NCI-H510A treated with DMSO at 0.1 percent for 48 hours (cell line): Measurements from ENCODE around the gene C13orf46.
A peak's percentile ranks its signal among the peaks of the same experiment; 100 is the strongest.

Source experiments
- DNase-seq: peaks from one replicate; lab custom pipeline; 2025; lab: John Stamatoyannopoulos, UW

C13orf46 gene

GRCh38 chr13:113954046-113954835, 19.6 kb downstream of the C13orf46 start:
- DNase-seq, result no peak

GRCh38 chr13:113953561-113953960, 20.3 kb downstream of the C13orf46 start:
- no peak for DNase-seq

DNA sequence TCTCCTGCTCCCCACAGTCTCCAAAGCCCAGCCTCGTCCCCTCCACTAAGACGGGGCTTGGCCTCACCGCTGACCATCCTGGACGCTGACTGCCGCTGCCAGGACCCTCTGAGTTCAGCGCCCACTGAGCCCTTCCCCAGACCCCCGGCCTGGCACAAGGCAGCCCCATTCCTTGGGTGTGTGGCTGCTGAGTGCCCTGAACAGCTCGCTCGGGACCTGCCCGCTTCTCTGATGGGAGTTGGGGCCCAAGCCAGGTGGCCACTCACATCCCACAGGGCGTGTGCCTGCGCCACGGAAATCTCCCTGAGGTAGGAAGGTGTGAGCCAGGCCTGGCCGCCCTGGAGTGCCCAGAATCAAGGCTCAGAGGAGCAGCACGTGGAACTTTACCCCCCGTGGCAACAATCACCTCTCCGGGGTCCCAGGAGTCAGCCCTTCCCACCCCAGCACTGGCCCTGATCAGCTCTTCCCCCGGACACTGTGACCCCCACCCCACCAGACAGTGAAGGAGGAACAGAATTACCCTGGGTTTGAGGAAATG, 20.8 kb downstream of the C13orf46 start:
- no peak for DNase-seq

- DNase-seq, result no peak
Measured at GRCh38 chr13:113952151-113952982, 21.5 kb downstream of the C13orf46 start.

- DNase-seq, result peak; percentile 8
Measured at GRCh38 chr13:113951246-113951999, 22.5 kb downstream of the C13orf46 start.

- DNase-seq, result no peak
Measured at GRCh38 chr13:113950451-113951245, 23.2 kb downstream of the C13orf46 start.

GRCh38 chr13:113949546-113949945, 24.3 kb downstream of the C13orf46 start:
- no peak for DNase-seq

DNA sequence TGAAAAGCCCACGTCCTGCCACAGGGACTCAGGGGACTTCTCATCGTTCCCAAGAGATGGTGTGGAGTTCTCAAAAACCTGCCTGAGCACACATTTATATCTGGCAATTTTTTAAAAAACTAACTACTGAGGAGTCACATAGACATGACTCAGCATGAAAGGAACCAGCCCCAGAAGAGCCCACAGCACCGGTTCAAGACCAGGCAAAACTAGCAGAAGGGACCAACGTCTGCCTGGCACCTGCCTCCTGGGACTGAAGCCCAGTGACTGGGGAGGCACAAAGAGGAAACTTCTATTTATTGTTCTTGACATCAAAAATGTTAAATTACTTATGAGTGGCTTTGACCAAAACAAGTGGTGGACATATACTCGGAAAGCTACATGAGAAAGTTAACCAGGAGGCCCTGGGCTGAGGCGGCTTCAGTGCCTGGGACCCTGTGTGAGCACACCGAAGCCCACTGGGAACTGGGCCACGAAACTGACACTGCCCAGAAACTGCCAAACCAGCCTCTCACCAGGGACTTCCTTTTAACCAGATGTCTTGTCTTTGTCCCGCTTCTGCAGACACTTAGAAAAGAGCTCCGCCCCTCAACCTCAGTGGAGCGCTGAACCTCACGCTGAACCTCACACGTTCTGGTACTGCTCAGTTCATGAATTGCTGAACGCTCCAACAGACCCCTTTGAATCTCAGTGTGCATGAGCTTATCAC, 25.7 kb downstream of the C13orf46 start:
- no peak for DNase-seq

DNA sequence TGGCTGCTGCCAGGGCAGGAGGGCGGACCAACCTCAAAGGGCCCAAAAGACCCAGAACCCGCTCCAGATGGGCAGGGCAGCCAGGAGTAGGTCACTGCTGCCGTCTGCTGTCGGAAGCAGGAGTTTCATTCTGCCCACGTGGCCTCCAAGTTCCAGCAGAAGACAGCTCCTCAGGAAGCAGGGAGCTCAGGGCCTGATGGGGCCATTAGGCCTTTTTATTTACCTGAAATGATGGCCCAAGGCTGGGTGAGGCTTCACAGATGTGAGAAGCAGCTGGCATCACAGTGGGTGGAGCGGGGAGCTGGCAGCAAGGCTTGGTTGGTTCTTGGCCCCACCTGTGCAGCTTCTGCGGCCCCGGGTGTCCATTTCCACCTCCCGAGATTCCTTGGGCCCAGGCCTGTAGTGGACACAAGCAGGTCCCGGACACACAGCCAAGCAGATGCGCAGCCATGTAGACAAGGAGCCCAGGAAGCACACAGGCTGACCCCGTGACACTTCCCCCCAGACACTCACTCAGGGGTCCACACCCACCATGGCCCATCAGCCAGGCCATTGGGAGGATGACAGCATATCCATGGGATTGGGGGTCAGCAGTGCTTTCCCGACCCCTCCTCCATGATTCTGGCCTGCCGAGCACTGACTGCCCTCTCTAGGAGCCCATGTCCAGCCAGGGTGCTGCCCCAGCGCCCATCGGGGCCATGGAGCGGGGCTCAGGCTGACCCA, 26.4 kb downstream of the C13orf46 start:
- DNase-seq, result no peak

GRCh38 chr13:113946409-113947181, 27.3 kb downstream of the C13orf46 start:
- no peak for DNase-seq

GRCh38 chr13:113945857-113946408, 27.9 kb downstream of the C13orf46 start:
- DNase-seq, result no peak

DNA sequence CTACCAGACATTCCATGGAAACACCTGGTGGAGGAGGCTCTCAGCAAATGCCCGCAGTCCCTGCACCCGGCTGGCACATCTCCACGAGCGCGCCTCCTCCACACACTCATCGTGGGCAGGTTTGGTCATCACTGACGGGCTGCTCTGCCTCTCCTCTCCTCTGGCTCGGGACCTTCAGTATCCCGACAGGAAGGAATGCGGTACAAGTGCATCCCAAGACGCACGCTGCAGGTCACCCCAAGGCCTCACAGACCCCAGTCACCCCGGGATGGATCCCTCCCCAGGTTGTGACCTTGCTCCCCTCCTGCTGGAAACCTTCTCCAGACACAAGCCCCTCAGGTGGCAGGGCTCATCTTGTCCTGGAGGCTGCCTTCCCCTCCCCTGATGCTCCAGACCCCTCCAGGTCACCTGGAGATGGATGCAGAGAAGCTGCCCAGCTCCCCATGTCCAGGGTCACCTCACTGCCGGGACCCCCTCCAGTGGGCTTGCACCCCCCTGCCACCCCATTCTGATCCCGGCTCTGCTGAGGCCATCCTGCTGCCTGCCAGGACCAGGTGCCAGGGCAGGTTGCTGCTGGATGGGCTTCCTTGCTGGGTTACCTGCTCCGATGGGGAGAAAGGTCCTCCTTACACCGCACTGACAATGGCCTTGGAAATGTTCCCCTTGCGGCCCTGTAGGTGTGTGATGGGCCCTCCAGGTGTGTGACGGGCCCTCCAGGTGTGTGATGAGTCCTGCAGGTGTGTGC, 29.9 kb downstream of the C13orf46 start:
- no peak for DNase-seq

- DNase-seq, result no peak
Measured at GRCh38 chr13:113942591-113943103, 31.2 kb downstream of the C13orf46 start.

DNA sequence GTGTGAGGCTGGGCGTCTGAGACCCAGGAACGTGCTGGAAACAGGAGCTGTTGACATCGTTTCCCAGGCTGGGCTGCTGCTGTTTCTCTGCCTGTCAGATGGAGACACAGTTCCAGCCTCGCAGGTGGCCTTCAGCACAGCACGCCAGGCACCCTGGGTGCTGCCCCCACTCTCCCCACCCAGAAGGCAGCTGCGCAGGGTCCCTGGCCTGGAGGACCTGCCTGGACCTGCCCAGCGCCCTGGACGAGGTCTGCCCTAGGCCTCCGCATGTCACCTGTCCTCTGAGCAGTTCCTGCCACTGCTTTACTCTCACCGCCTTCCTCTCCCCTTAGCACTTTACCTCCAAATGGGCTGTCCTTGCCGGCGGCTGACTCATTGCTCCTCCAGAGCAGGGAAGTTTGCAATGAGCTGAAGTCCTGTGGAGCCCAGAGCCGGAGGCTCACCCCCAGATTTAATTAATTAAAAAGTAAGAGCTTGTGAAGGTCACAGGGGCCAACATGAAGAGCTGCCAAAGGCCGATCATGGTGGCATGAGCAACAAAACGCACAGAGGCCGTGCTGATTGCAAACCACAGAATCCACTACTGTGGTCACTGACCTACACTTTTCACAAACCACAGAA, 32.2 kb downstream of the C13orf46 start:
- DNase-seq, result peak; percentile 66

DNA sequence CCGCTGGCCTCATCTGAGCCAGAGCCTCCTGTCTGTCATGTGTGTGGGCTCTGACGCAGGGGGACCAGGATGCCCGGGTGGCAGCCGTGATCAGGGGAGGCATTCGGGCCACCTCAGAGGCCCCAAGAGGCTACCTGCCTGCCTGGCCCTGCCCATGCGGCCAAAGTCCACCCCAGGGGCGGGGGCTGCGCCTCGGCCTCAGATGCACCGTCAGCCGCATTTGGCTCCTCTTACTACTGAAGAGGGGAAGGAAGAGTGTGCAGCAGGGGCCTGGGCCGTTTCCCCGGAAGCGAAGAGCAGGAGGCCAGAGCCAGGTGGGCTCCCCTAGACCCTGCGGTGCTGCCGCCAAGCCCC, 34.0 kb downstream of the C13orf46 start:
- DNase-seq, result no peak

- DNase-seq, result no peak
Measured at GRCh38 chr13:113939129-113939943, 34.5 kb downstream of the C13orf46 start.

DNA sequence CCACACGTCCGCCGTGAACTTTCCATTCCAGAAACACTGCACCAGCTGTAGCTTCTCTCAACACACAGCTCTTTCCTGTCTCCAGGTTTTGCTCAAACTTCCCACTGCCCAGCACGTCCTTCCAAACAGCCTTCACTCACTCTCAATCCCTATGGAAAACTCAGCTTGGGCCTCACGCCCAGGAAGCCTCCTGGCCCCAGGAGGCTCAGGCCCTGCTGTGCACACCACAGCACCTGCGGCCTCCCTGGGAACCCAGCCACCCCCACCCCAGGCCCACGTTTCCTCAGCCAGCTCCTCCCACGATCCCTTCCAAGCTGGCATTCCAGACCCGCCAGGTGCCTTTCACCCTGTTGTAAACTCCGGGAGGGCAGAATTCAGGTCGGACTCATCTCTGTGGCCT, 35.2 kb downstream of the C13orf46 start:
- no peak for DNase-seq
